Endothelial cell of umbilical vein (primary cell): ENCODE measurements around the gene IQGAP1. TPM values are rescaled to one million over a fixed set of nuclear protein-coding genes. Genes with fewer than 3 reads are reported as not detected.
A peak's percentile ranks its signal among the peaks of the same experiment; 100 is the strongest.

Source experiments
- BruUV-seq: library from RNA; stranded (reverse); fragments of 400-500 nt; replicated peaks from 2 replicates; lab custom pipeline; 2021; lab: Mats Ljungman, UMichigan
- CTCF ChIA-PET: fragments of 300-600, 350-600 bp; sonication (Branson Sonifier 250); formaldehyde crosslinking; loops from one replicate; lab custom pipeline; 2021; ENCODE audit warnings: antibody characterized with exemption, inconsistent platforms; lab: Charles Lee
- POLR2A ChIA-PET: fragments of 300-600, 350-600 bp; sonication (Branson Sonifier 250); formaldehyde crosslinking; loops from one replicate; lab custom pipeline; 2021; ENCODE audit warnings: antibody characterized with exemption, inconsistent platforms; lab: Charles Lee
- DNase-seq: peaks from one replicate; pipeline ENCODE4 v3.0.0-alpha.2; 2011; ENCODE audit warnings: low read depth, low spot score
- FAIRE-seq: peaks from 2 replicates; lab custom pipeline; 2011; peaks lifted over from hg19 to GRCh38; lab: Jason Lieb, UNC
- H2AFZ ChIP-seq: 2 replicates; pipeline ENCODE4 v1.6.0; 2012; ENCODE audit warnings: low read depth, low read length, control low read depth, inconsistent platforms
- H3K27ac ChIP-seq: 2 replicates; pipeline ENCODE4 v1.5.1; 2011; ENCODE audit warnings: low read depth, mild to moderate bottlenecking, control low read depth, low read length, moderate library complexity; ENCODE audit not compliant: insufficient read depth
- H3K27me3 ChIP-seq, 2 experiments: 2 replicates each; pipeline versions ENCODE4 v1.6.0 to v1.6.1; 2011; ENCODE audit warnings: low read length in 2 of 2, mixed read lengths in 1 of 2; ENCODE audit not compliant: control insufficient read depth in 2 of 2, insufficient read depth in 2 of 2
- H3K36me3 ChIP-seq, 2 experiments: 2 replicates in 1 of 2; 3 replicates in 1 of 2; pipeline ENCODE4 v1.5.1; 2011; ENCODE audit warnings: low read length in 2 of 2, mild to moderate bottlenecking in 1 of 2, moderate library complexity in 1 of 2; ENCODE audit not compliant: control insufficient read depth in 2 of 2, insufficient read depth in 2 of 2; ENCODE audit errors: extremely low read depth in 1 of 2
- H3K4me1 ChIP-seq: 3 replicates; pipeline ENCODE4 v1.5.1; 2011; ENCODE audit warnings: mild to moderate bottlenecking, low read length; ENCODE audit not compliant: control insufficient read depth, insufficient read depth; ENCODE audit errors: extremely low read depth
- H3K4me2 ChIP-seq: 2 replicates; pipeline ENCODE4 v1.6.1; 2011; ENCODE audit warnings: low read length, control low read depth, mixed read lengths; ENCODE audit not compliant: insufficient read depth
- H3K4me3 ChIP-seq, 3 experiments: fragments of 200-600 bp in 1 of 3; sonication (generic), shearing (Covaris generic) in 1 of 3; replicated peaks in 1 of 3; 2 replicates each; pipeline ENCODE4 v1.5.1; 2011 to 2016; ENCODE audit warnings: control low read depth in 3 of 3, low read length in 3 of 3, mild to moderate bottlenecking in 2 of 3, inconsistent platforms in 1 of 3, low read depth in 1 of 3, moderate library complexity in 1 of 3; ENCODE audit not compliant: insufficient read depth in 1 of 3
- H3K79me2 ChIP-seq: 2 replicates; pipeline ENCODE4 v1.6.0; 2012; ENCODE audit warnings: low read length, inconsistent platforms; ENCODE audit not compliant: control insufficient read depth, insufficient read depth
- H3K9ac ChIP-seq: replicated peaks from 2 replicates; pipeline ENCODE3; 2011; ENCODE audit warnings: low read length, control low read depth; ENCODE audit not compliant: insufficient read depth; ENCODE audit errors: extremely low read depth
- H3K9me1 ChIP-seq: replicated peaks from 3 replicates; pipeline ENCODE4 v1.6.0; 2011; ENCODE audit warnings: mild to moderate bottlenecking, low read length; ENCODE audit not compliant: control insufficient read depth, insufficient read depth; ENCODE audit errors: extremely low read depth
- H3K9me3 ChIP-seq: replicated peaks from 2 replicates; pipeline ENCODE4 v1.5.1; 2012; ENCODE audit warnings: low read length, inconsistent platforms; ENCODE audit not compliant: control insufficient read depth, insufficient read depth
- H4K20me1 ChIP-seq: replicated peaks from 2 replicates; pipeline ENCODE3; 2011; ENCODE audit warnings: mild to moderate bottlenecking, low read length; ENCODE audit not compliant: control insufficient read depth, insufficient read depth; ENCODE audit errors: extremely low read depth
- CTCF ChIP-seq, 2 donors: IDR thresholded peaks; 1 replicate in 1 of 2; 2 replicates in 1 of 2; pipeline ENCODE4 v1.5.1; 2011; ENCODE audit warnings: low read length in 2 of 2, mild to moderate bottlenecking in 2 of 2, moderate library complexity in 2 of 2, control low read depth in 1 of 2, inconsistent platforms in 1 of 2, low read depth in 1 of 2; ENCODE audit not compliant: insufficient read depth in 1 of 2; ENCODE audit errors: extremely low read depth in 1 of 2
- FOS ChIP-seq: IDR thresholded peaks from 2 replicates; pipeline ENCODE4 v1.6.1; 2011; ENCODE audit warnings: mild to moderate bottlenecking, low read length, moderate library complexity, borderline replicate concordance; ENCODE audit not compliant: insufficient read depth
- GATA2 ChIP-seq: IDR thresholded peaks from 2 replicates; pipeline ENCODE4 v1.7.0; 2011; ENCODE audit warnings: low read depth, mild to moderate bottlenecking, moderate library complexity, mixed read lengths, low read length; ENCODE audit not compliant: insufficient read length, insufficient read depth
- JUN ChIP-seq: IDR thresholded peaks from 2 replicates; pipeline ENCODE4 v1.6.1; 2011; ENCODE audit warnings: borderline replicate concordance, low read depth; ENCODE audit not compliant: insufficient read length, insufficient read depth
- MYC ChIP-seq: IDR thresholded peaks from one replicate; pipeline ENCODE4 v1.6.1; 2011; ENCODE audit warnings: mild to moderate bottlenecking, low read depth, low read length
- POLR2A ChIP-seq: IDR thresholded peaks from 2 replicates; pipeline ENCODE4 v1.6.1; 2012; ENCODE audit warnings: low read depth, mild to moderate bottlenecking, control low read depth, low read length
- POLR2AphosphoS5 ChIP-seq: IDR thresholded peaks from 2 replicates; pipeline ENCODE4 v1.6.1; 2012; ENCODE audit warnings: low read depth, mild to moderate bottlenecking, control low read depth, low read length, moderate library complexity; ENCODE audit not compliant: insufficient read depth
- dilution Hi-C: fragments of 300-500 bp; cut with MboI; formaldehyde crosslinking; loops from one replicate; pipeline ENCODE4 v1.15.0; 2019; ENCODE audit warnings: low sequenced_read_pairs; ENCODE audit not compliant: extremely low pct_ligation_motif_present
- intact Hi-C: fragments of 100-400 bp; cut with micrococcal nuclease; formaldehyde crosslinking; loops from one replicate; pipeline ENCODE4 v1.10.0; 2022
- polyA plus RNA-seq, 4 experiments: library from polyadenylated mRNA; depleted of rRNA in 3 of 4; stranded (reverse) in 3 of 4; unstranded in 1 of 4; fragments of >200 nt; gene quantifications; 2 replicates each; pipeline versions ENCODE4 v1.2.1 to v1.2.3, GENCODE V29; 2011 to 2012; ENCODE audit warnings: missing spikeins in 1 of 4
- total RNA-seq: library from RNA; stranded (reverse); gene quantifications from 2 replicates; pipeline ENCODE4 v1.2.3, GENCODE V29; 2021

IQGAP1 gene
- total and polyA plus RNA-seq, 2 donors (not counting 3 experiments of a cell fraction or from before 2014, with no cell fraction given): 82.2 to 258 TPM

GRCh38 chr15:90483637-90484036, 95.6 kb downstream of the IQGAP1 start:
- ChIA-PET CTCF (interaction anchor here (2.2 to 6.3 kb wide), 4 partner anchors 122 to 190 kb away, joined by 5 to 148 read pairs (median 64); partner anchors contain the start of gene ZNF774), POLR2A (no interaction called here)
- Histone ChIP-seq H3K9ac (no peak overlapping the region), H3K4me3 (no peak overlapping the region), H3K9me1 (no peaks in the 10 kb centered on the region), H3K27ac (no peak overlapping the region), H2AFZ (no peak overlapping the region), H3K4me1 (peaks cover 7% of the 10 kb centered on the region), H3K27me3 (no peaks in the 10 kb centered on the region), H4K20me1 (peaks cover 2% of the 10 kb centered on the region), H3K9me3 (no peaks in the 10 kb centered on the region), H3K79me2 (no peaks in the 10 kb centered on the region), H3K4me2 (no peak overlapping the region), H3K36me3 (peaks cover 25 to 48% of the 10 kb centered on the region in 2 experiments)
- DNase-seq (no peak), FAIRE-seq (no peak)
- dilution Hi-C loops: no loop called here
- intact Hi-C loops: no loop called here
- no peak for TF ChIP-seq POLR2A
- TF ChIP-seq POLR2AphosphoS5: no peak
- TF ChIP-seq CTCF (IDR thresholded peaks at IDR 0.05; ENCODE audit: extremely low read depth in 1 of 2, insufficient read depth in 1 of 2, low read depth in 1 of 2, low read length in 2 of 2): no peak
- TF ChIP-seq GATA2: no peak
- no peak for TF ChIP-seq JUN
- no peak for TF ChIP-seq MYC
- no peak for TF ChIP-seq FOS
- TSS peak; percentile 7 for BruUV-seq
